Upper lobe of left lung (tissue), 6 donors: Measurements from ENCODE around the gene SPSB3. TPM values are rescaled to one million over a fixed set of nuclear protein-coding genes. Genes with fewer than 3 reads are reported as not detected.

ENCODE experiments used
- ATAC-seq, 2 donors: fragments of 200-7000 bp; cut with Tn5 transposase; one replicate each; pipeline ENCODE4 v1.9.1; 2022; ENCODE audit warnings: mild to moderate bottlenecking in 2 of 2, moderate library complexity in 2 of 2; ENCODE audit not compliant: low FRiP score in 2 of 2
- DNase-seq, 2 donors: peaks; one replicate each; pipeline ENCODE4 v3.0.0-alpha.2; 2019 to 2020
- H3K27ac ChIP-seq, 4 donors: fragments of 200-600 bp; sonication (generic); one replicate each; pipeline ENCODE4 v1.5.1; 2016 to 2019
- H3K27me3 ChIP-seq, 4 donors: fragments of 200-600 bp; sonication (generic); one replicate each; pipeline ENCODE4 v1.5.1; 2017 to 2019
- H3K36me3 ChIP-seq, 4 donors: fragments of 200-600 bp; sonication (generic); one replicate each; pipeline ENCODE4 v1.5.1; 2016 to 2019
- H3K4me1 ChIP-seq, 4 donors: fragments of 200-600 bp; sonication (generic); one replicate each; pipeline ENCODE4 v1.5.1; 2018 to 2019
- H3K4me3 ChIP-seq, 4 donors: fragments of 200-600 bp; sonication (generic); one replicate each; pipeline ENCODE4 v1.5.1; 2017 to 2019; ENCODE audit warnings: mild to moderate bottlenecking in 2 of 4, moderate library complexity in 1 of 4
- H3K9me3 ChIP-seq, 4 donors: fragments of 200-600 bp; sonication (generic); one replicate each; pipeline ENCODE4 v1.5.1; 2018 to 2019
- EP300 ChIP-seq, 4 donors: sonication (generic); formaldehyde crosslinking; IDR thresholded peaks; one replicate each; pipeline ENCODE4 v1.5.1; 2017; ENCODE audit warnings: antibody characterized with exemption in 4 of 4, control low read depth in 2 of 4
- POLR2A ChIP-seq, 4 donors: fragments of 450-650 bp; IDR thresholded peaks; one replicate each; pipeline ENCODE4 v1.5.1; 2016 to 2017; ENCODE audit warnings: antibody characterized with exemption in 4 of 4, mild to moderate bottlenecking in 2 of 4
- POLR2AphosphoS5 ChIP-seq, 2 donors: sonication (generic); formaldehyde crosslinking; IDR thresholded peaks; one replicate each; pipeline ENCODE4 v1.5.1; 2017; ENCODE audit warnings: antibody characterized with exemption in 2 of 2
- WGBS, 2 donors: methylation state at CpG; one replicate each; pipeline ENCODE4 v1.1.5; 2017 to 2018; 5-methylcytosine and 5-hydroxymethylcytosine counted together
- total RNA-seq, 6 donors: library from RNA; depleted of rRNA in 4 of 6; stranded (reverse); fragments of >200 nt in 4 of 6; gene quantifications; one replicate each; pipeline versions ENCODE4 v1.1.0 to v1.2.1, GENCODE V29; 2016 to 2021
- TF ChIP-seq, protein P1 (sequence below), 6 experiments: fragments of 450-650 bp in 4 of 6; fragments of 200-600 bp in 2 of 6; sonication (generic) in 2 of 6; IDR thresholded peaks; one replicate each; pipeline ENCODE4 v1.5.1; 2016 to 2019; ENCODE audit warnings: antibody characterized with exemption in 6 of 6
- donor health status: DM: no; HTN: no; CAD: no; lungs with moderate emphysema.
- donor health status: DM: no; HTN: yes; CAD: no; lungs with severe emphysema.

Gene SPSB3
- total RNA-seq, 6 donors from 2014 or later, result 46.2 to 234 (median 64.4) TPM

DNA sequence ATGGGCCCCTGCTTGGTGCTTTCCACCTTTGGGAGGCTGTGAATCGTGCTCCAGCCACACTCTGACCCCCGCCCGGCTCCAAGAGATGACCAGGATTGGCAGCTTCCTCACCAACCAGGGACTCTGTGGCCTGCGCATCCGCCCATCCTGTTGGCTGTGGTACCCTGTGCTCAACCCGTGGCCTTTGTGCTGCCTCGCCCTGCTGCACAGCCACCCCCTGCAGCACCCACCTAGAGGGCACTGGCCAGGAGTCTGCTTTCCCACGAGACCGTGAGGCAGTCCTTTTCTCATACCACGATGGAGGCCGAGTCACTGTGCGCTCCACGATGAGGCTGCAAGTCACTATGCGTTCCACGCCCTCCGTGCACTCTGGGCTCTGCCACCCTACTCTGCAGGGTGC lies 30.4 kb downstream of the SPSB3 start:
- H3K36me3 ChIP-seq, result peaks cover 21 to 84% (median 62%) of the 10 kb centered on the region in 4 donors
- TF ChIP-seq POLR2A (IDR thresholded peaks at IDR 0.05), result no peak
- TF ChIP-seq POLR2AphosphoS5 (IDR thresholded peaks at IDR 0.05), result no peak
- DNase-seq, result peak in 1 of 2 donors; percentile 52
- no peak overlapping the region for H3K27ac ChIP-seq
- H3K4me3 ChIP-seq, result no peak overlapping the region
- H3K27me3 ChIP-seq, result no peaks in the 10 kb centered on the region
- H3K9me3 ChIP-seq, result no peaks in the 10 kb centered on the region
- no peak for ATAC-seq
- H3K4me1 ChIP-seq, result no peaks in the 10 kb centered on the region
- 95 to 99% methylated on average over 14 of the region's 16 CpGs for WGBS, 2 donors

DNA sequence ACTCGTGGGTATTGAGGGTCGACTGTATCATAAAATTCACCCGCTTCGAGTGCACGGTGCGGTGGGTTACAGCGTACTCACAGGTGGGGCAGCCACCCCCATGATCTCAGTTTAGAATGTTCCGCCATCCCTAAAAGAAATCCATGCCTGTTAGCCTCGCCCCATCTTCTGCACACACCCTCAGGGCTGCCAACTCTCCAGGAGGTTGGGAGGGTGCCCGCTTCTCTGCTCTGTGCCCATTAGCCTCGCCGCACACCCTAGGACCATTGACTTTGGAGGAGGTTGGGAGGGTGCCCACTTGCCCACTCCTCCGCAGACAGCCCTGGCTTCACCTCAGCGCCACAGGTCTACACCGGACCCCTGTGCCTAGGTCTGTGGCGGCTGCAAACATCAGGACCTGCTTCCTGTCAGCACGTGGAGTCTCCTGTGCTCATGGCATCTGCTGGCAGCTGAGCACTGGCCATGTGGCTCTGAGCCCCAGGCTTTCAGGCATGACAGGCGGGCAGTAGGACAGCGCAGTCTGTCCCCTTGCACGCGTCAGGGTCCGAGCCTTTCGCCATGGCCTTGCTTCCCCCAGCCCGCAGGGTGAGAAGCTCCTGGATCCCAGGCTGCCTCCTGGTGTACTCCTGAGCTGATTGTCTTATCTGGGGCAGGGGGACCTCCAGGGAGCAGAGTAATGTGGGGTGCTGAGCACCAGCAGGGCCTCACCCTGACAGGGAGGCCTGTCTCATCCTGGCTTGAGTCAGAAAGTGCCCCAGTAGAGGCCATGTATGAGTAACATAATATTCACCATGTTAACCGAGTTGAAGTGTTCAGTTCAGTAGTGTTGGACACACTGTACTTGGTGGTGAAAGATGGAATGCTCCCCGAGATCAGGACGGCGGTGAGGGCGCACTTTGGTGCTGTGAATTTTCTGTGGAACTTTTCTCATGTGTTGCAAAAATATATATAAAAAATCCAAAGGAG lies 32.9 kb downstream of the SPSB3 start:
- WGBS, 2 donors, result 96 to 97% methylated on average over 17 to 22 of the region's 29 CpGs
- ATAC-seq, result peak in 1 of 2 donors; percentile 13
- no peak for TF ChIP-seq POLR2A (IDR thresholded peaks at IDR 0.05)
- TF ChIP-seq EP300 (IDR thresholded peaks at IDR 0.05), result no peak
- no peak for TF ChIP-seq POLR2AphosphoS5 (IDR thresholded peaks at IDR 0.05)
- TF ChIP-seq, protein P1, sequence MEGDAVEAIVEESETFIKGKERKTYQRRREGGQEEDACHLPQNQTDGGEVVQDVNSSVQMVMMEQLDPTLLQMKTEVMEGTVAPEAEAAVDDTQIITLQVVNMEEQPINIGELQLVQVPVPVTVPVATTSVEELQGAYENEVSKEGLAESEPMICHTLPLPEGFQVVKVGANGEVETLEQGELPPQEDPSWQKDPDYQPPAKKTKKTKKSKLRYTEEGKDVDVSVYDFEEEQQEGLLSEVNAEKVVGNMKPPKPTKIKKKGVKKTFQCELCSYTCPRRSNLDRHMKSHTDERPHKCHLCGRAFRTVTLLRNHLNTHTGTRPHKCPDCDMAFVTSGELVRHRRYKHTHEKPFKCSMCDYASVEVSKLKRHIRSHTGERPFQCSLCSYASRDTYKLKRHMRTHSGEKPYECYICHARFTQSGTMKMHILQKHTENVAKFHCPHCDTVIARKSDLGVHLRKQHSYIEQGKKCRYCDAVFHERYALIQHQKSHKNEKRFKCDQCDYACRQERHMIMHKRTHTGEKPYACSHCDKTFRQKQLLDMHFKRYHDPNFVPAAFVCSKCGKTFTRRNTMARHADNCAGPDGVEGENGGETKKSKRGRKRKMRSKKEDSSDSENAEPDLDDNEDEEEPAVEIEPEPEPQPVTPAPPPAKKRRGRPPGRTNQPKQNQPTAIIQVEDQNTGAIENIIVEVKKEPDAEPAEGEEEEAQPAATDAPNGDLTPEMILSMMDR (IDR thresholded peaks at IDR 0.05), result no peak
- Histone ChIP-seq H3K4me3 (no peak overlapping the region), H3K27me3 (no peaks in the 10 kb centered on the region), H3K36me3 (peaks cover 16 to 100% (median 75%) of the 10 kb centered on the region in 4 donors), H3K27ac (no peak overlapping the region), H3K4me1 (no peaks in the 10 kb centered on the region), H3K9me3 (no peaks in the 10 kb centered on the region)
- peak in 1 of 2 donors; percentile 52 for DNase-seq

DNA sequence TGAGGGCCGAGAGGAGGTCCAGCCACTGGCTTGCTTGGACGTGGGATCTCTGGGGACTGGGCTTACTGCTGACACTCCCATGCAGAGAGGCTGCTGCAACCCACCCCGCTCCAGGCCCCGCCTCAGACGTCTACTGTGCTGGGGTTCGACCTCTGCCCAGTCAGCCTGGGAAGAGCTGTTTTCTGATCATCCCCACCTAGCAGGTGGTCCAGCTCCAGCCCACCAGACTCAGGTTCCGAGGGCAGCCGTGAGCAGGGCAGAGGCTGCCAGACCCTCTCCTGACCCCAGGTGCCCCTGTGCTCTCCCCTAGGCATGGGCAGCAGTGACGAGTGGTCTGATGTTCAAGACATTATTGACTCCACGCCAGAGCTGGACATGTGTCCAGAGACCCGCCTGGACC lies 34.4 kb downstream of the SPSB3 start:
- Histone ChIP-seq H3K27ac (no peak overlapping the region), H3K36me3 (peaks cover 16 to 99% (median 82%) of the 10 kb centered on the region in 4 donors), H3K4me1 (no peaks in the 10 kb centered on the region), H3K9me3 (no peaks in the 10 kb centered on the region), H3K4me3 (no peak overlapping the region), H3K27me3 (no peaks in the 10 kb centered on the region)
- 86 to 89% methylated on average over 6 to 8 of the region's 11 CpGs for WGBS, 2 donors
- DNase-seq (peak in 1 of 2 donors; percentile 62), ATAC-seq (no peak)
- no peak for TF ChIP-seq EP300 (IDR thresholded peaks at IDR 0.05)
- TF ChIP-seq, protein P1 (IDR thresholded peaks at IDR 0.05), result no peak
- TF ChIP-seq POLR2A (IDR thresholded peaks at IDR 0.05), result no peak
- no peak for TF ChIP-seq POLR2AphosphoS5 (IDR thresholded peaks at IDR 0.05)

DNA sequence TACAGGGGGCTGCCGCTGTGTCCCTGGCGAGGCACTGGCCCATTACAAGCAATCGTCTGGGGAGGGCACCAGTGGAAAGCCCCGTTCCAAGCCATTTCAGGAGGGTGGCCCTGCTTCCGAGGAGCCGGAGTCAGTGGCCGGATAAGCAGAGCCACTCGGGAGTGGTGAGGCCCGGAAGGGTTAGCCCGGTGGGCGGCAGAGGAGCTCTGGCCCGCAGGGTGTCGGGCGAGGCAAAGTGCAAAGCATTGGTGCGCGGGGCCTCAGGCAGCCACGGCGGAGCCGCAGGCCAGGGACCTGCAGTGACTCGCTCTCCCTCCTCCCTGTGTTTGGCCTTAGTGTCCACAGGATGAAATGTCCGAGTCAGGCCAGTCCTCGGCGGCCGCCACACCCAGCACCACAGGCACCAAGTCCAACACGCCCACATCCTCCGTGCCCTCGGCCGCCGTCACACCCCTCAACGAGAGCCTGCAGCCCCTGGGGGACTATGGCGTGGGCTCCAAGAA lies 35.6 kb downstream of the SPSB3 start:
- 94 to 96% methylated on average over 19 to 20 of the region's 31 CpGs for WGBS, 2 donors
- peaks cover 11 to 92% (median 75%) of the 10 kb centered on the region in 4 donors for H3K36me3 ChIP-seq

More for the DNA sequence above, 35.6 kb downstream of the SPSB3 start:
- Histone ChIP-seq H3K27me3 (no peaks in the 10 kb centered on the region), H3K4me1 (no peaks in the 10 kb centered on the region), H3K27ac (no peak overlapping the region), H3K4me3 (no peak overlapping the region), H3K9me3 (no peaks in the 10 kb centered on the region)
- ATAC-seq (peak in 1 of 2 donors; percentile 4), DNase-seq (peak in 1 of 2 donors; percentile 77)
- TF ChIP-seq POLR2A (IDR thresholded peaks at IDR 0.05), result no peak
- no peak for TF ChIP-seq EP300 (IDR thresholded peaks at IDR 0.05)
- TF ChIP-seq, protein P1 (IDR thresholded peaks at IDR 0.05), result no peak
- no peak for TF ChIP-seq POLR2AphosphoS5 (IDR thresholded peaks at IDR 0.05)
